NCI-H345 treated with DMSO at 0.1 percent for 48 hours (cell line): ENCODE data around the gene ZMAT5.
A peak's percentile ranks its signal among the peaks of the same experiment; 100 is the strongest.

Experiments used
- DNase-seq: peaks from one replicate; lab custom pipeline; 2025; ENCODE audit not compliant: unreplicated experiment; lab: John Stamatoyannopoulos, UW

The ZMAT5 gene

DNA sequence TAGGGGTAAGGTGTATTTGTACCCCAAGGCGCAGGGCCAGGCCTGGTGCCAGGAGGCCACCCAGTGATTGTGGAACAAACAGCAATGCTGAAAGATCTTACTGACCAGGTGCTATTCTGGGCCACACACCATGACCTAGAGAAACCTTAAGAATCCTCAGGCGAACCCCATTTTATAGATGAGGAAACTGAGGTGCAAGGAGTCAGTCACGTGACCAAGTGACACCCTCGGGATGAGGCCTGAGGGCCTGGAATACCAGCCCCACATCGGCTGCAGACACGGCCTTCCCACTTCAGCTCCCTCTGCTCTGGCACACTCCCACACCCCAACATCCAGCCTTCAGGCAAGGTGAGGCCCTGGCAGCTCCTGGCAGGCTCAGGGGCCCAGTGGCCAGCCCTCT is 33.9 kb downstream of the ZMAT5 start:
- no peak for DNase-seq

DNA sequence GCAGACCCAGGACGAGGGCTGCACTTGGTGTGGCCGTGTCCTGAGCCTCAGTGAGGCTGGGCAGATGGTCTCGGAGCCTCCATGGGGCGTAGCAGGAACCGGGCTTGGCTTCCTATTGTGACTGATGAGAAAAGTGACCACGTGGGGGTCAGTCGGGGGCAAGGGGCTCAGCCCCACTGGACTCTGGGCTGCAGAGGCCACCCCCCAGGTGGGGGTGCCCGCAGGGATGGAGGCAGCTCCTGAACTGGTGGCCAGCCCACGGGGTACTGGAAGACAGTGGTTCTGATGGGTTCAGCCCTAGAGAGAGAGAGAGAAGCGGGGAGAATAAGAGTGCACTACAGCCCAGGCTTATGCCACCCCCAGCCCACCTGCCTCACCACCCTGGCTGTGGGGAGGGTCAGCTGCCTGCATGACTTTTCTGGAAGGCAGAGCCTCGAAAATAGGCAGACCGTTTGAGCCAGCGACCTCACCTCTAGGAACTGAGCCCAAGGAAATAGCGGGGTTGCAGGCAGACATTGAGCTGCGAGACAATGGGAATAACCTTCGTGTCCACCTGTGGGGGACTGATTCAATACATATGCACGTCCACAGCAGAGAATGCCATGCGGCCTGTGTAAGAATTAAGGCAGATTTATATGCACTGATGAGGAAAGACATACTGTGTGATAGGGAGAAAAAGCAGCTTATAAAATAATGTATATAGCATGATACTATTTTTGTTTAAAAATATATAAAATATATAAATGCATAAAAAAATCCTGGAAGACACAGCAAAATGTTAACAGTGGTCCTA is 35.6 kb downstream of the ZMAT5 start:
- DNase-seq = no peak

- DNase-seq = no peak
These were observed 37.6 kb downstream of the ZMAT5 start for GRCh38 chr22:29729161-29729560.

- no peak for DNase-seq
These were observed 39.7 kb downstream of the ZMAT5 start for GRCh38 chr22:29727131-29727523.

DNA sequence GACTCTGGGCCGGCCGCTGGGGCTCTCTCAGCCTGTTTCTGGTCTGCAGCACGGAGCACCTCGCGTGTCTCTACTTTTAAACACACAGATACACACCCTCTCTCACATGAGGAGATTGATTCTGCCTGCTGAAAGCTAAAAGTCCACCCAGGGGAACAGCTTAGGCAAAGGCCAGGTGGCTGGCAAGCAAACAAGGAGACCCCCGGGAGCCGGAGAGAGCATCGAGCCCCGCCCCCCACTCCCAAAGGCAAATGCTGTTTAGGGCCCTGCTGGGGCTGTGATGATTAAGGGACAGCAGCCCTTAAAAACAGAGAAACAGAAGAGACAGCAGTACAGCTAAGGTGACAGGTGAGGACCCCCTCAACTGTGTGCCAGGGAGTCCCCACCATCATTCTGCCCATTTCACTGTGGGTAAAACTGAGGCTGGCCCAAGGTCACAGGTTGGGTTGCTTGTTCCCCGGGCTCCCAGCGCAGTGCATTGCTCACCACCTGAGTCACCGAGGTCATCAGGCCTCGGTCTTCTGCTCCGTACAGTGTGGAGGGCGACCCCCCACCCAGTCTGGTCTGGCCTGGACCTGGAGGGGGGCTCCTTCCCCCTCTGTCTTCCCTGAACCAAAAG is 40.2 kb downstream of the ZMAT5 start:
- no peak for DNase-seq

GRCh38 chr22:29726106-29726505 is 40.7 kb downstream of the ZMAT5 start:
- no peak for DNase-seq

DNA sequence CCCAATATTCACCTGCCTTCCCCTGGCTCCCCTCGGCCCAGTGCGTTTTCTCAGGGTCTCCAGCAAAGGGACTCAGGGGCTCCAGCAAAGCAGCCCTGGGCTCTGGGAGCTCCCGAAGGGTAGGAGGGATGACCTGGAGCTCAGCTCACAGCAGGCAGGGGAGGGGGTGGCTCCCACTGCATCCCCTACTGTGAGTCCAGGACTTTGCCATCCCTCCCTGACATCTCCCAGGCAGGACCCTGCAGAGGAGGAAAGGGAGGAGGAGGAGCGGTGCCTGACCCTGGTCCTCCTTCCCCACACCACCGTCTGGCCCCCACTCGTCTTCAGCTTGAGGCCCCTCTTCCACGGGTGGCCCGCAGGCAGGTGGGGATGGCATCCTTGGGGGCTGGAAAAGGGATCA is 42.0 kb downstream of the ZMAT5 start:
- no peak for DNase-seq

- no peak for DNase-seq
These were observed 43.0 kb downstream of the ZMAT5 start for GRCh38 chr22:29723766-29724165.

DNA sequence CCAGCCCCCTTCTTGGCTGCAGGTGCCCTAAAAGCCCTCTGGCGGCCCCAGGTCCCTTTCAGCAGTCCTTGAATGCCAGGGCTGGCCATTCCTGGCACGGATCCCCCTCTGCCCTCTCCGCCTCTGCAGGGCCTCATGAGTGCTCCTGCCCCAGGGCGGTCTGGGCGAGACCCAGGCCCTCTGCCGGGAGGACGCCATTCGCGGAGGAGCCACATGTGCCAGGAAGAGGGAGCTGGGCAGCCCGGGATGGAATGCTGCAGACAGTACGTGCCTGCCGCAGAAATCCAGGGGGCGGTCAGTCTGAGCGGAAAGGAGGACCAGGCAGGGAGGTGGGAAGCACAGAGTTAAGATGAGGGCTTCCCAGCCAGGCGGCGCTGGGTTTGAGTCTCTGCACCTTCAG is 44.2 kb downstream of the ZMAT5 start:
- no peak for DNase-seq

DNA sequence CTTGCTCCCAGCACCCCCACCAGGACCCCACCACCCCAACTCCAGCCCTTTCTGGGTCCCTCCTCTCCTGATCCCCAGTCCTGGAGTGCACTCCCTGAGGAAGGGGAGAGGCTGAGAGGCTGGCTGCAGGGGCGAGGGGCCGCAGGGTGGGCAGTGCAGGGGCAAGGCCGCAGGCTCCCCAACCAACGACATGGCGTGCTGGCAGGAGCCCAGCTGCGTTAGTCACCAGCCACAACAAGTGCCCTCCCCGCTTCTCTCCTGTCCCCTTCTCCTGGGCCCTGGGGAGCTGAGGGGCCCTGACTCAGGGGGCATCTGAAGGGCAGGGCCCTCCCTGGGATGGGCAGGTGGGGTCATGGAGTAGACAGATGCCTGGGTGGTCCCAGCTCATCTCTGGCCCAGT is 44.7 kb downstream of the ZMAT5 start:
- no peak for DNase-seq

GRCh38 chr22:29720811-29721323 is 45.9 kb downstream of the ZMAT5 start:
- no peak for DNase-seq

GRCh38 chr22:29719899-29720645 is 46.7 kb downstream of the ZMAT5 start, which contains the start of gene CABP7:
Gene CABP7 (plus strand): TSS chr22:29720003. CDS start chr22:29720425, 422 bp downstream.
- no peak for DNase-seq

GRCh38 chr22:29718949-29719898 is 47.6 kb downstream of the ZMAT5 start:
- DNase-seq = no peak

DNA sequence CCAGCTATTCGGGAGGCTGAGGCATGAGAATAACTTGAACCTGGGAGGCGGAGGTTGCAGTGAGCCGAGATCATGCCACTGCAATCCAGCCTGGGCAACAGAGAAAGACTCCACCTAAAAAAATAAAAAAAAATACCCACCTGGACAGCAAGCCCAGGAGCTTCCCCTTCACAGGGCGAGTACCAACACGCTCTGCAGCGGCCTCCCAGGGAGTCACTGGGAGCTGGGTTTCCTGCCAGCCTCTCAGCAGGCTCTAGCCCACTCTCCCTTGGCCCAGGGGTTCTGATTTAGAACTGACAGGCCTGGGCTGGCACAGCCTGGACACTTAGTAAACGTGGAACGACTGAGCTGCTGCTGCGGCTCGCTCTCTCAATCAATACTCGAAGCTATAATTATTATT is 49.0 kb downstream of the ZMAT5 start:
- peak; percentile 41 for DNase-seq

DNA sequence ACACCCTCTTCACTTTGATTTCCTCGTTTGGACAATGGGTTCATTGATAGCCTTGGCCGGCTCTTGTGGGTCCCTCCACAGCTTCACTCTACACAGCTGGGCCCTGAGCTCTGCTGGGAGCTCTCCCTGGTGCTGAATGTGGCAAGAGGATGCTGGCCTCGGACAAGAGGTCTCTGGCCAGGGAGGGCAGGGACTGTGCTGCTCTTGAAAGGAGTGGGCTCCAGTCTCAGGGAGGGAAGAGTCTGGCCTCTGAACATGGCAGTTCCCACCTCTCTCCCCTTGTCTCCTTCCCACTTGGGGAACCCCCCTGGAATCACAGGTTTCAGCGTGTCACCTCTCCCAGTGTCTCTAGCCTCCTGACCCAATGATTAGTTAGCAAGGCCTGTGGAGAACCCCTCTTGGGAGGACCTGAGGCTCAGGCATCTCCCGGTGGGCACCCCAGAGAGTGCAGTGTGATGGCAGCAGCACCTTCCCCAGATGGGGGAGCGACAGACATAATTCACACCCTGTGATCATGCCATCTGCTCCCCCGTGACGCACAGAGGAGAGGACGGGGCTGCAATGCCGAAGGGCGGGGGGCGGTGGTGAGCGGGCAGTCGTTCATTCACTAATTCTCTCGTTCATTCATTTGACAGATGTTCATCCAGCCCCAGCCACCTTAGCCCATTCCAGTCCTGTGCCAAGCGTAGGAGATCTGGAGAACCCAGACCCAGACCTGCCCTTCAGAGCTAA is 49.8 kb downstream of the ZMAT5 start:
- no peak for DNase-seq

- DNase-seq = no peak
These were observed 51.1 kb downstream of the ZMAT5 start for GRCh38 chr22:29715705-29716104.

DNA sequence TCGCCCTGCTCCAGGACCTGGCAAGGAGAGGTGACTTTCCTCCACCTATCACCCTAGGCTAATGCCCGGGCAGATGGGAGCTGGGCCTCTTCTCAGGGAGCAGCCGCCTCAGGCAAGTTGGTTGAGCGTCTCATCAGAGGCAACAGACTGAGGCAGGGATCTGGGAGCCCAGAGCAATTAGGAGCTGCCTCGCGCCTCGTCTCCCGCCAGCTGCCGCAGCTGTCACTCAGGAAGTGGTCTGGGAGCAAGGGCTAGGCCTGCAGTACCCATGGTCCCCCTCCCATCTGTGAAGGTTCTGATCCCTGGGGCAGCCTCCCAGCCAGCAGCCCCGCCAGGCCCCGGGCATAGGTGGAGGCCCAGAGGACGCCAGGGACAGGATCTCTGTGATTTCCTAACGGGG is 51.6 kb downstream of the ZMAT5 start:
- DNase-seq = no peak

- DNase-seq = no peak
These were observed 53.6 kb downstream of the ZMAT5 start for GRCh38 chr22:29713156-29713727.

DNA sequence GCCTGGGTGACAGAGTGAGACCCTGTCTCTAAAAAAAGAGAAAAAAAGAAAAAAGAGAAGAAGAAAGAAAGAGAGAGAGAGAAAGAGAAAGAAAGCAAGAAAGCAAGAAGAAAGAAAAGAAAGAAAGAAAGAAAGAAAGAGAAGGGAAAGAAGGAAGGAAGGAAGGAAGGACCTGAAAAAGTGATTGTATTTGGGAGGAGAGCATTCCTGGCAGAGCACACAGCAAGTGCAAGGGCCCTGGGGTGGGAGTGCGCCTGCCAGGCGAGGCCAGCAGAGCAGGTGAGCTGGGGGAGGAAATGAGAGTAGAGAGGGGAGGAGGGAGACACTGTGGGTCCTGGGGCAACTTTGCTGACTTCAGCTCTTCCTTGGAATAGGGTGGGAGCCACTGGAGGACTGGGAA is 54.7 kb downstream of the ZMAT5 start:
- DNase-seq = no peak
